ENCODE data around the gene SCO2. TPM values are rescaled to one million over a fixed set of nuclear protein-coding genes. Genes with fewer than 3 reads are reported as not detected.

Gene SCO2
- total and polyA plus RNA-seq, 2 of the 13 experiments (the other 11 are each of a cell fraction or from before 2014, with no cell fraction given), result 0.32 to 3.7 TPM

- no peak for TF ChIP-seq THYN1 (CRISPR knock-in tag; IDR thresholded peaks at IDR 0.05; ENCODE audit: borderline replicate concordance, low read depth)
- no peak for TF ChIP-seq ZNF17 (CRISPR knock-in tag; IDR thresholded peaks at IDR 0.05)
- no peak for TF ChIP-seq ZFP36L2 (CRISPR knock-in tag; IDR thresholded peaks at IDR 0.05)
- no peak for TF ChIP-seq ZNF512B (CRISPR knock-in tag; IDR thresholded peaks at IDR 0.05; ENCODE audit: borderline replicate concordance)
- no peak for TF ChIP-seq RNF219 (CRISPR knock-in tag; IDR thresholded peaks at IDR 0.05)
- no peak for TF ChIP-seq SETDB1 (CRISPR knock-in tag; IDR thresholded peaks at IDR 0.05; ENCODE audit: borderline replicate concordance)
- peak; percentile 39 for TF ChIP-seq ZEB1 (IDR thresholded peaks at IDR 0.05; ENCODE audit: insufficient replicate concordance, low read depth)
- TF ChIP-seq ZNF382 (CRISPR knock-in tag; IDR thresholded peaks at IDR 0.05; ENCODE audit: borderline replicate concordance), result no peak
- 0 out of 2 replicates have a peak, but pooled peaks have one; percentile 10 for TF ChIP-seq NR1H2 (CRISPR knock-in tag; IDR thresholded peaks at IDR 0.05; ENCODE audit: borderline replicate concordance, low read depth)
- no peak for TF ChIP-seq ZNF891 (CRISPR knock-in tag; IDR thresholded peaks at IDR 0.05)
- peak; percentile 66; the same call in 1 of the 2 replicates for TF ChIP-seq PRDM15 (CRISPR knock-in tag; IDR thresholded peaks at IDR 0.05)
- TF ChIP-seq MXD3 (CRISPR knock-in tag; IDR thresholded peaks at IDR 0.05), result 0 out of 2 replicates have a peak, but pooled peaks have one; percentile 22
- peak; percentile 66; the same call in 1 of the 2 replicates for TF ChIP-seq PBX3 (CRISPR knock-in tag; IDR thresholded peaks at IDR 0.05; ENCODE audit: borderline replicate concordance)
- no peak for TF ChIP-seq NFE2L1 (CRISPR knock-in tag; IDR thresholded peaks at IDR 0.05; ENCODE audit: borderline replicate concordance)
Observed at GRCh38 chr22:50529897-50530579, 4.6 kb upstream of the SCO2 start, which contains the start of gene TYMP (continued).

All from HepG2 (cell line).